ENCODE results near the gene SERPINE2. TPM values are rescaled to one million over a fixed set of nuclear protein-coding genes. Genes with fewer than 3 reads are reported as not detected.
"Not testable (repeated sequence)": the region's sequence is repeated elsewhere in the genome, so short reads cannot be mapped to it uniquely, and the experiment has no call there.

SERPINE2 gene
- total RNA-seq, 3 donors from 2014 or later: 1.8 to 44.6 (median 11.9) TPM

DNA sequence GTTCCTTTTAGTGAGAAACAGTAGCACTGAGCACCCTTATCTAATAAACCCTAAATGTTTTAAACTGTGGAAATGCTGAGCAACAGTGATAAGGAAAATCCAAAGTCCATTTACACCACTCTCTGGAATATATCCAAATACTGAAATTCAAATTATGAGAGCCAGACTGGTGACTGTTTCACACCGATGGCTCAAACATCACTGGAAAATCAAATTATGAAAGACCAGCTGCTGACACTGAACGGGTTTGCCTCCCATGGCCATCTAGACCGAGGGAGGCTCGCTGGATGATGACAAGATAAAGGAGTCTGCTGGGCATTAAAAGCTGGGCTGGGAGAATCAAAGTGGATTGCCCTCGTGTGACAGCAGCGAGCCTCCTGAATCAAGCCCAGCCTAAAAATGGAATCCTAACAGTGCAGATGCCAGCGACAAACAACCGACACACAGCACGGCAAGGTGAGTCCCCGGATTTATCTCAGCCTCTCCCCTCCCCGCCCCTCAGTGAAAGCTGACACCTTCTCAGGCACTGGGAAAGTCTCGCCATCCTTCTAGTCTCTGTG is 30.3 kb downstream of the SERPINE2 start:
- no peaks in the 10 kb centered on the region for H3K36me3 ChIP-seq
- no peaks in the 10 kb centered on the region for H3K9me3 ChIP-seq
- no peaks in the 10 kb centered on the region for H3K4me1 ChIP-seq
- H3K27me3 ChIP-seq: no peaks in the 10 kb centered on the region
- intact Hi-C loops (cut with DNase I; ENCODE audit: low total_unique reads): no loop called here
- no peak for TF ChIP-seq POLR2AphosphoS5 (IDR thresholded peaks at IDR 0.05)
- H3K27ac ChIP-seq: no peak overlapping the region
- DNase-seq (ENCODE audit: low spot score in 2 of 2): no peak
- H3K4me3 ChIP-seq: no peak overlapping the region

DNA sequence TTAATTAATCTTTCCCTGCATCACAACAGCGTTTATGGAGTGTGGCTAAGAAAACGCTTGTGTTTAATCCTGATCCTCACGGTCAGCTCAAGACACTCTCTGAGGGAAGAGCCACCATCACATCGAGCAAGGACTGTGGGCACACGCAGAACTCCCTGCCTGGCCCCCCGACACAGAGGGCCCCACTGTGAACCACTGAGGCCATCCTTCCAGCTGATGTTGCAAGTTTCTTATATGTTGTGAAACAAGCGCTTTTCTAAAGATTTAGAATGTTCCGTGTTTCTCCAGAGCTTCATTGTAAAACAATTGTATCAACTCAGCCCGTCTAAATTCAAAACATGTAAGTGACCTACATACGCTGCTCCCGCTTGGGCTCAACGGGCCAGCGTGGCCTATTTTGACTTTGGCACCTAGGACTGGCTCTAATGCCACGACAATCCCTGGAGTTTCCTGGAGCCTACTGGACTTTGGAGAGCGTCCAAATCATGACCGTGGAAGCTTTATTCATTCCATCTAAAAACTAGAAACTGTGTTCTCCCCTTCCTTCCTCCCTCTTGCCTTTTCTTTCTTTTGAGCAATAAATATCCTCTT is 34.9 kb downstream of the SERPINE2 start:
- no peaks in the 10 kb centered on the region for H3K4me1 ChIP-seq
- no peaks in the 10 kb centered on the region for H3K36me3 ChIP-seq
- intact Hi-C loops (cut with DNase I; ENCODE audit: low total_unique reads): no loop called here
- no peak overlapping the region for H3K4me3 ChIP-seq
- TF ChIP-seq, protein P1, sequence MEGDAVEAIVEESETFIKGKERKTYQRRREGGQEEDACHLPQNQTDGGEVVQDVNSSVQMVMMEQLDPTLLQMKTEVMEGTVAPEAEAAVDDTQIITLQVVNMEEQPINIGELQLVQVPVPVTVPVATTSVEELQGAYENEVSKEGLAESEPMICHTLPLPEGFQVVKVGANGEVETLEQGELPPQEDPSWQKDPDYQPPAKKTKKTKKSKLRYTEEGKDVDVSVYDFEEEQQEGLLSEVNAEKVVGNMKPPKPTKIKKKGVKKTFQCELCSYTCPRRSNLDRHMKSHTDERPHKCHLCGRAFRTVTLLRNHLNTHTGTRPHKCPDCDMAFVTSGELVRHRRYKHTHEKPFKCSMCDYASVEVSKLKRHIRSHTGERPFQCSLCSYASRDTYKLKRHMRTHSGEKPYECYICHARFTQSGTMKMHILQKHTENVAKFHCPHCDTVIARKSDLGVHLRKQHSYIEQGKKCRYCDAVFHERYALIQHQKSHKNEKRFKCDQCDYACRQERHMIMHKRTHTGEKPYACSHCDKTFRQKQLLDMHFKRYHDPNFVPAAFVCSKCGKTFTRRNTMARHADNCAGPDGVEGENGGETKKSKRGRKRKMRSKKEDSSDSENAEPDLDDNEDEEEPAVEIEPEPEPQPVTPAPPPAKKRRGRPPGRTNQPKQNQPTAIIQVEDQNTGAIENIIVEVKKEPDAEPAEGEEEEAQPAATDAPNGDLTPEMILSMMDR (IDR thresholded peaks at IDR 0.05): no peak
- no peak for TF ChIP-seq POLR2A (IDR thresholded peaks at IDR 0.05)
- TF ChIP-seq POLR2AphosphoS5 (IDR thresholded peaks at IDR 0.05): no peak
- H3K9me3 ChIP-seq: no peaks in the 10 kb centered on the region
- no peaks in the 10 kb centered on the region for H3K27me3 ChIP-seq
- H3K27ac ChIP-seq: no peak overlapping the region
- no peak for DNase-seq (ENCODE audit: low spot score in 2 of 2)

DNA sequence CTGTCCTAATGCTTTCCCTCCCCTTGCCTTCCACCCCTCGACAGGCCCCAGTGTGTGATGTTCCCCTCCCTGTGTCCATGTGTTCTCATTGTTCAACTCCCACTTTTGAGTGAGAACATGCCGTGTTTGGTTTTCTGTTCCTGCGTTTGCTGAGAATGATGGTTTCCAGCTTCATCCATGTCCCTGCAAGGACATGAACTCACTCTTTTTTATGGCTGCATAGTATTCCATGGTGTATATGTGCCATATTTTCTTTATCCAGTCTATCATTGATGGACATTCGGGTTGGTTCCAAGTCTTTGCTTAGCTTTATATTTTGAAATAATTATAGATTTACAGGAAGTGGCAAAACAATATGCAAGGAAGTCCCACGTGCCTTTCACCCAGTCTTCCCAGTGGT is 38.4 kb downstream of the SERPINE2 start:
- H3K4me3 ChIP-seq; H3K27me3 ChIP-seq; DNase-seq (ENCODE audit: low spot score in 2 of 2); H3K9me3 ChIP-seq; intact Hi-C loops (cut with DNase I; ENCODE audit: low total_unique reads); H3K4me1 ChIP-seq; H3K27ac ChIP-seq; H3K36me3 ChIP-seq: not testable (repeated sequence)

DNA sequence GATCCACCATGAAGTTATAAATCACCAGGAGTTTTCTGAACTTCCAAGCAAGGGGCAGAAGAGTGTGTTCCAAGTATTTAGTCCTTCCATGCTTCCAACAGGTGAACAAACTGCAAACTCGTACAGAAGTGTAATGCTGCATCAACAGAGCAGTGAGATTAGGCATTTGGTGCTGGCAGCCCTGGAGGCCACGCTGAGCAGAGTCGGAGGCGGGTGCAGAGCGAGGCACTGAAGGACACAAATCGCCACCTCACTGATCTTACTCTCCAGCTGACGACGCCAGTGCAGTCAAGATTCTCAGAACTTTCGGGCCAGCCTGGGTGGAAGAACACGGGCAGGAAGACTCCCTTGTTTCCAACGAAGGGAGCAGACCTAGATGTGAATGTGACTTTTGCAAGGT is 39.2 kb downstream of the SERPINE2 start:
- Histone ChIP-seq H3K36me3 (no peaks in the 10 kb centered on the region), H3K4me1 (no peaks in the 10 kb centered on the region), H3K27me3 (no peaks in the 10 kb centered on the region), H3K27ac (no peak overlapping the region), H3K4me3 (no peak overlapping the region), H3K9me3 (no peaks in the 10 kb centered on the region)
- TF ChIP-seq, protein P1 (IDR thresholded peaks at IDR 0.05): no peak
- no peak for TF ChIP-seq POLR2AphosphoS5 (IDR thresholded peaks at IDR 0.05)
- TF ChIP-seq POLR2A (IDR thresholded peaks at IDR 0.05): no peak
- intact Hi-C loops (cut with DNase I; ENCODE audit: low total_unique reads): loop anchor here (10.0 kb wide), 1 partner anchor 285 kb away; no protein-coding TSS in a partner anchor
- no peak for DNase-seq (ENCODE audit: low spot score in 2 of 2)

DNA sequence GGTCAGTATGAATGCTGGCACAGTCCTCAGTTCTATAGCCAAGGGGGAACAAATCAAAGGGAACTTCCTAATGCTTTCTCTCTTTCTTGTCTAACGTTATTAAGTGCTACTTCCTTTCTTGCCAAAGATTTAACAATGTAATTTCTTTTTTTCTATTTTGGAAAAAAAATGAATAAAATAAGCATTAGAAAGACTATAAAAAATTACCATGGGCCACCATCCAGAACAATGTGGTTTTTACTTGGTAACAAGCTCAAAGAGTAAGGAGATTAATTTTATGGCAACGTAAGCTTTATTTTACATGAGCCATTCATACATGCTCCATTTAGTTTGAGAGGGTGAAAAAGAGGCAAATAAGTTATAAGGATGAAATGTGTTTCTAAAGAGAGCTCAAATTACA is 40.1 kb downstream of the SERPINE2 start:
- intact Hi-C loops (cut with DNase I; ENCODE audit: low total_unique reads): loop anchor here (10.0 kb wide), 1 partner anchor 286 kb away; no protein-coding TSS in a partner anchor
- no peaks in the 10 kb centered on the region for H3K36me3 ChIP-seq
- TF ChIP-seq, protein P1 (IDR thresholded peaks at IDR 0.05): no peak
- no peak for TF ChIP-seq POLR2AphosphoS5 (IDR thresholded peaks at IDR 0.05)
- no peak for TF ChIP-seq POLR2A (IDR thresholded peaks at IDR 0.05)

DNA sequence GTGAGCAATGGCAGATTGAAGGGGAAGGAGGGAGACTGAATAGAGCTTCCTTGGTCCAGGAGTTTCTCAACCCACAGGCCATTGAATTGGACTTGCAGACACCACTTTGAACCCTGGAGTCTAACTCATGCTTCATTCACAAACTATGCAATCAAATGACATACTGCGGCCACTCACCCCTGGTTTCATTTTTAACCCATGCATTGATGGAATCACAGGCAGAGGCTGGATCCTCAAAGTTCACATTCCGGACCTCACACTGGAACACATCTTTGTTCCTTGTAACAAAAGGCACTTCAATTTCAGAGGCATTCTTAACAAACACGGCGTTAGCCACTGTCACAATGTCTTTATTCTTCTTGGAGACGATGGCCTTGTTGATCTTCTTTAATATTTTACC is 41.1 kb downstream of the SERPINE2 start:
- DNase-seq (ENCODE audit: low spot score in 2 of 2): no peak
- H3K9me3 ChIP-seq: no peaks in the 10 kb centered on the region
- intact Hi-C loops (cut with DNase I; ENCODE audit: low total_unique reads): loop anchor here (10.0 kb wide), 1 partner anchor 287 kb away; no protein-coding TSS in a partner anchor
- H3K4me3 ChIP-seq: no peak overlapping the region
- H3K36me3 ChIP-seq: no peaks in the 10 kb centered on the region
- no peaks in the 10 kb centered on the region for H3K4me1 ChIP-seq
- no peak overlapping the region for H3K27ac ChIP-seq
- no peaks in the 10 kb centered on the region for H3K27me3 ChIP-seq
- TF ChIP-seq, protein P1 (IDR thresholded peaks at IDR 0.05): no peak
- TF ChIP-seq POLR2AphosphoS5 (IDR thresholded peaks at IDR 0.05): no peak
- TF ChIP-seq POLR2A (IDR thresholded peaks at IDR 0.05): no peak

More for the DNA sequence above, 40.1 kb downstream of the SERPINE2 start:
- no peaks in the 10 kb centered on the region for H3K9me3 ChIP-seq
- H3K27me3 ChIP-seq: no peaks in the 10 kb centered on the region
- no peak for DNase-seq (ENCODE audit: low spot score in 2 of 2)
- H3K27ac ChIP-seq: no peak overlapping the region
- no peaks in the 10 kb centered on the region for H3K4me1 ChIP-seq
- H3K4me3 ChIP-seq: no peak overlapping the region

All from breast epithelium (tissue), 4 donors.